D341Med (cell line): ENCODE data around the gene SDHA.
"Not testable (repeated sequence)": the region's sequence is repeated elsewhere in the genome, so short reads cannot be mapped to it uniquely, and the experiment has no call there.

Experiments
- DNase-seq: peaks from one replicate; pipeline ENCODE4 v3.0.0; 2012; ENCODE audit warnings: low spot score

The SDHA gene

GRCh38 chr5:300691-301435 is 82.7 kb downstream of the SDHA start:
- DNase-seq: not testable (repeated sequence)

GRCh38 chr5:302416-302815 is 84.3 kb downstream of the SDHA start:
- not testable (repeated sequence) for DNase-seq

- no peak for DNase-seq
These were observed 84.8 kb downstream of the SDHA start for GRCh38 chr5:302966-303365.

- DNase-seq: not testable (repeated sequence)
These were observed 85.6 kb downstream of the SDHA start for GRCh38 chr5:303741-304140.

GRCh38 chr5:305050-305449 is 86.9 kb downstream of the SDHA start:
- DNase-seq: no peak

GRCh38 chr5:305459-305858 is 87.3 kb downstream of the SDHA start:
- DNase-seq: no peak

- DNase-seq: no peak
These were observed 88.1 kb downstream of the SDHA start for GRCh38 chr5:306011-306805.
